A673 (cell line): ENCODE results near the gene MEGF11. TPM values are rescaled to one million over a fixed set of nuclear protein-coding genes. Genes with fewer than 3 reads are reported as not detected.

Experiments
- BruUV-seq: library from RNA; stranded (reverse); fragments of 400-500 nt; replicated peaks from 2 replicates; lab custom pipeline; 2021; lab: Mats Ljungman, UMichigan
- CTCF ChIA-PET: fragments of 300-600 bp; sonication (Branson Sonifier 250); formaldehyde crosslinking; loops from one replicate; lab custom pipeline; 2022; ENCODE audit warnings: antibody characterized with exemption; lab: Charles Lee
- POLR2A ChIA-PET: fragments of 300-600 bp; sonication (Branson Sonifier 250); formaldehyde crosslinking; loops from one replicate; lab custom pipeline; 2022; ENCODE audit warnings: antibody characterized with exemption; ENCODE audit not compliant: low non-redundant PET; lab: Charles Lee
- DNase-seq: peaks from one replicate; pipeline ENCODE4 v3.0.0-alpha.2; 2015; ENCODE audit warnings: low spot score
- H3K27ac ChIP-seq: fragments of 200-600 bp; sonication (generic); 2 replicates; pipeline ENCODE4 v1.5.1; 2016; ENCODE audit warnings: mixed run types, low read depth, mild to moderate bottlenecking, mixed read lengths, antibody characterized with exemption, low read length; ENCODE audit not compliant: poor library complexity, severe bottlenecking
- H3K27me3 ChIP-seq: fragments of 200-600 bp; sonication (generic); replicated peaks from 2 replicates; pipeline ENCODE4 v1.6.1; 2017; ENCODE audit warnings: mixed run types, low read depth, mild to moderate bottlenecking, mixed read lengths, antibody characterized with exemption, low read length; ENCODE audit not compliant: insufficient read depth, poor library complexity
- H3K36me3 ChIP-seq: fragments of 200-600 bp; sonication (generic); 2 replicates; pipeline ENCODE4 v1.6.1; 2016; ENCODE audit warnings: mixed run types, mild to moderate bottlenecking, mixed read lengths, antibody characterized with exemption, low read length; ENCODE audit not compliant: insufficient read depth, poor library complexity, severe bottlenecking
- H3K4me1 ChIP-seq: fragments of 200-600 bp; sonication (generic); 2 replicates; pipeline ENCODE4 v1.6.1; 2017; ENCODE audit warnings: mixed run types, mild to moderate bottlenecking, mixed read lengths, antibody characterized with exemption, low read length; ENCODE audit not compliant: insufficient read depth, poor library complexity, severe bottlenecking
- H3K4me3 ChIP-seq: fragments of 200-600 bp; sonication (generic); 2 replicates; pipeline ENCODE4 v1.5.1; 2016; ENCODE audit warnings: low read depth, mixed run types, mild to moderate bottlenecking, mixed read lengths, low read length; ENCODE audit not compliant: poor library complexity, severe bottlenecking
- H3K9me3 ChIP-seq: fragments of 200-600 bp; sonication (generic); 2 replicates; pipeline ENCODE4 v1.6.1; 2016; ENCODE audit warnings: mixed run types, low read depth, mild to moderate bottlenecking, mixed read lengths, antibody characterized with exemption, low read length; ENCODE audit not compliant: poor library complexity, severe bottlenecking
- EZH2 ChIP-seq: fragments of 200-600 bp; sonication (generic); IDR thresholded peaks from 2 replicates; pipeline ENCODE4 v1.6.1; 2017; ENCODE audit warnings: borderline replicate concordance, low read depth, mild to moderate bottlenecking, mixed read lengths, antibody characterized with exemption, low read length; ENCODE audit not compliant: poor library complexity, severe bottlenecking
- intact Hi-C: fragments of 100-400 bp; cut with micrococcal nuclease; formaldehyde crosslinking; loops from one replicate; pipeline ENCODE4 v1.10.0; 2022; ENCODE audit not compliant: unreplicated experiment
- total RNA-seq: library from RNA; stranded (reverse); gene quantifications from 2 replicates; pipeline ENCODE4 v1.2.3, GENCODE V29; 2021
- TF ChIP-seq, protein P1 (sequence below): fragments of 300-800, 200-600 bp; sonication (generic); conservative IDR thresholded peaks from 2 replicates; pipeline ENCODE4 v1.5.1; 2017; ENCODE audit warnings: low read depth, mild to moderate bottlenecking, antibody characterized with exemption, low read length, moderate library complexity, mixed read lengths

The MEGF11 gene
- total RNA-seq, 1 experiment from 2014 or later, result 0.43 TPM

GRCh38 chr15:66170716-66171115 lies 82.8 kb downstream of the MEGF11 start:
- TF ChIP-seq, protein P1, sequence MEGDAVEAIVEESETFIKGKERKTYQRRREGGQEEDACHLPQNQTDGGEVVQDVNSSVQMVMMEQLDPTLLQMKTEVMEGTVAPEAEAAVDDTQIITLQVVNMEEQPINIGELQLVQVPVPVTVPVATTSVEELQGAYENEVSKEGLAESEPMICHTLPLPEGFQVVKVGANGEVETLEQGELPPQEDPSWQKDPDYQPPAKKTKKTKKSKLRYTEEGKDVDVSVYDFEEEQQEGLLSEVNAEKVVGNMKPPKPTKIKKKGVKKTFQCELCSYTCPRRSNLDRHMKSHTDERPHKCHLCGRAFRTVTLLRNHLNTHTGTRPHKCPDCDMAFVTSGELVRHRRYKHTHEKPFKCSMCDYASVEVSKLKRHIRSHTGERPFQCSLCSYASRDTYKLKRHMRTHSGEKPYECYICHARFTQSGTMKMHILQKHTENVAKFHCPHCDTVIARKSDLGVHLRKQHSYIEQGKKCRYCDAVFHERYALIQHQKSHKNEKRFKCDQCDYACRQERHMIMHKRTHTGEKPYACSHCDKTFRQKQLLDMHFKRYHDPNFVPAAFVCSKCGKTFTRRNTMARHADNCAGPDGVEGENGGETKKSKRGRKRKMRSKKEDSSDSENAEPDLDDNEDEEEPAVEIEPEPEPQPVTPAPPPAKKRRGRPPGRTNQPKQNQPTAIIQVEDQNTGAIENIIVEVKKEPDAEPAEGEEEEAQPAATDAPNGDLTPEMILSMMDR, result no peak
- no peak for TF ChIP-seq EZH2
- ChIA-PET CTCF (interaction anchor here (0.6 kb wide), 1 partner anchor 79 kb away, joined by 3 read pairs; no protein-coding TSS in a partner anchor), POLR2A (no interaction called here)
- H3K4me1 ChIP-seq, result no peaks in the 10 kb centered on the region
- DNase-seq, result no peak
- no peak overlapping the region for H3K27ac ChIP-seq
- no TSS peak for BruUV-seq
- intact Hi-C loops, result no loop called here
- no peak overlapping the region for H3K4me3 ChIP-seq
- H3K36me3 ChIP-seq, result no peaks in the 10 kb centered on the region
- H3K27me3 ChIP-seq, result peaks cover 24% of the 10 kb centered on the region
- H3K9me3 ChIP-seq, result no peaks in the 10 kb centered on the region

GRCh38 chr15:66170042-66170441 lies 83.5 kb downstream of the MEGF11 start:
- no peaks in the 10 kb centered on the region for H3K36me3 ChIP-seq
- no peak for DNase-seq
- H3K27ac ChIP-seq, result no peak overlapping the region
- H3K4me3 ChIP-seq, result no peak overlapping the region
- ChIA-PET POLR2A (interaction anchor here (0.7 kb wide), 1 partner anchor 866 kb away, joined by 4 read pairs; the partner anchor contains the start of gene RNU5B-1), CTCF (no interaction called here)
- BruUV-seq, result no TSS peak
- intact Hi-C loops, result no loop called here
- H3K4me1 ChIP-seq, result no peaks in the 10 kb centered on the region
- no peak for TF ChIP-seq EZH2
- TF ChIP-seq, protein P1, result no peak
- H3K27me3 ChIP-seq, result peaks cover 17% of the 10 kb centered on the region
- H3K9me3 ChIP-seq, result no peaks in the 10 kb centered on the region

DNA sequence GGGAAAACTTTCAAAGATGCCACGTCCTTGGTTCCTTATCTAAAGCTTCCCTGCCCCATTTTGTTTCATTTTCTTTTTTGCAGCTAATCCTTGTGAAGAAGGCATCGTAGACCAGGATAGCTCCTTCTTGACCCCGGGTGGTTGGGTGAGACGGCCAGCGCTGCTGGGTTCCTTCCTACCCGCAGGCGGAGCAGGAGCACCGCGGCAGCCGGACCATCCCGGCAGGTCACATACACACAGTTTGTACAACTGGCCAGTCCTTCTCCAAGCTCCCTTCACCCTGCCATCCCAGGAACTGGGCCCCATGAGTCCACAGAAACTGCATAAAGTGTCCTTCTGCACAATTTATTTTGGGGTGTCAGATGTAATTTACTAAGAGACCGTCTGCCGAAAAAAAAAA lies 83.9 kb downstream of the MEGF11 start:
- BruUV-seq, result no TSS peak
- Histone ChIP-seq H3K9me3 (no peaks in the 10 kb centered on the region), H3K27ac (no peak overlapping the region), H3K36me3 (no peaks in the 10 kb centered on the region), H3K4me3 (no peak overlapping the region), H3K4me1 (no peaks in the 10 kb centered on the region), H3K27me3 (peaks cover 13% of the 10 kb centered on the region)
- ChIA-PET POLR2A (interaction anchor here (0.7 kb wide), 1 partner anchor 865 kb away, joined by 4 read pairs; the partner anchor contains the start of gene RNU5B-1), CTCF (no interaction called here)
- TF ChIP-seq EZH2, result no peak
- intact Hi-C loops, result no loop called here
- DNase-seq, result no peak

DNA sequence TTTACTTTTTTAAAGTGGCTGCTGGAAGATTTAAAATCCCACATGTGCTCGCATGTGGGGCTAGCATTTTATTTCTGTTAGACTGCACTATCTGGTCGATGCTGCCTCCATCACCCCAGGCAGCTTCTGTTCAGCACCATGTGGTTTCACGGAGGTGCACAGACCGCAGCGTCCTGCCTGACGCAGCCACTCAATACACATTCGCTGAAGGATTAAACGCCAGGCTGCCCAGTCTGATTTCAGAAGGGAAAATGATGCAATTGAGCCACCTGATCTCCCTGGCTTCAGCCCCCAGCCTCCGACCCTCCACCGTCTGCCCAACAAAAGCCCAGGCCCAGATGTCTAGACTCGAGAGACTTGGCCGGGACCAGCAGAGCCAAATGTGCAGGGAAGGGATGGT lies 84.5 kb downstream of the MEGF11 start:
- no peak overlapping the region for H3K4me3 ChIP-seq
- H3K4me1 ChIP-seq, result no peaks in the 10 kb centered on the region
- no peak for DNase-seq
- no peaks in the 10 kb centered on the region for H3K36me3 ChIP-seq
- CTCF ChIA-PET, result no interaction called here
- no peaks in the 10 kb centered on the region for H3K9me3 ChIP-seq
- no TSS peak for BruUV-seq
- intact Hi-C loops, result no loop called here
- no peak overlapping the region for H3K27ac ChIP-seq
- H3K27me3 ChIP-seq, result peaks cover 7% of the 10 kb centered on the region
- POLR2A ChIA-PET, result no interaction called here
- no peak for TF ChIP-seq EZH2
- TF ChIP-seq, protein P1, result no peak
